GM18861 (cell line): Measurements from ENCODE around the gene STRBP.
A peak's percentile ranks its signal among the peaks of the same experiment; 100 is the strongest.
"Not testable (repeated sequence)": the region's sequence is repeated elsewhere in the genome, so short reads cannot be mapped to it uniquely, and the experiment has no call there.

Experiments used
- ATAC-seq: cut with Tn5 transposase; IDR thresholded peaks from one replicate; pipeline ENCODE4 v1.9.1; 2021; ENCODE audit not compliant: unreplicated experiment

STRBP gene

GRCh38 chr9:123200469-123200868 lies 67.9 kb downstream of the STRBP start:
- ATAC-seq: not testable (repeated sequence)

DNA sequence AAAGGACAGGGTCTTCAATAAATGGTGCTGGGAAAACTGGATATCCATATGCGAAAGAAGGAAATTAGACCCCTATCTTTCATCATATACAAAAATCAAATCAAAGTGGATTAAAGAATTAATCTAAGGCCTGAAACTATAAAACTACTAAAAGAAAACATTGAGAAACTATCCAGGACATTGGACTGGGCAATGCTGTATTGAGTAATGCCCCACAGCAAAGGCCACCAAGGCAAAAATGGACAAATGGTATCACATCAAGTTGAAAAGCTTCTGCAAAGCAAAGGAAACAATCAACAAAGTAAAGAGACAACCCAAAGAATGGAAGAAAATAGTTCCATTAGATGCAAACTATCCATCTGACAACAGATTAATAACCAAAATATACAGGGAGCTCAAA lies 72.3 kb downstream of the STRBP start:
- no peak for ATAC-seq

DNA sequence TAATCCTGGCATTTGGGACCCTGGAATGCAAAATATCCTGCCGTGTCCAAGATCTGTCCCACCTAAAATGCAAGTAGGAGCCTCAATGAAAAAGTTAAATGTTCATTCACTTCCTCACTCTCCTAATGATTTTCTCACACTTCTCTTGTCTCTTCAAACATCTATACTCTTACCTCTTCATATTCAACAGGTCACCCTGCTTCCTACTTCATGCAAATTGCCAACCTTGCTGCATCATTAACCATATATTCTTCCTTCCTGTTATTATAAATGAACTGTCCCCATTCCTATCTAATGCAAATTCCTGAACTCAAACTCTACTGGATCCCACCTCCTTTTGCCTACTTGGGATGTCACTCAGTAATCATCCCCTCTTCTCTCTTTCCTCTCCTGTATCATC lies 74.4 kb downstream of the STRBP start:
- no peak for ATAC-seq

DNA sequence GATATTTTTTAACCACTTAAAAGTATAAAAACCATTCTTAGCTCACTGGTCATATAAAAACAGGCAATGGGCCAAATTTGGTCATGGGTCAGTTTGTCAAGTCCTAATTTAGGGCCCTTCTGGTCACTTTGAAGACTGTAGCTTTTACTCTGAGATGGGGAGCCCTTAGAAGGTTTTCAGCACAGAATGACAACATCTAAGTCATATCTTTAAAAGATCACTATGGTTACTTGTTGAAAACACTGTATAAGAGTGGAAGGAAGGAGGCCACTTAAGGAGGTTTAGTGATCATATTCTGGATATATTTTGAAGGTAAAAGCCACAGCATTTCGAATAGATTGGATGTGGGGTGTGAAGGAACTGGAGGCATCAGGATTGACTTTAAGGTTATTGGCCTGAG lies 76.7 kb downstream of the STRBP start:
- no peak for ATAC-seq

DNA sequence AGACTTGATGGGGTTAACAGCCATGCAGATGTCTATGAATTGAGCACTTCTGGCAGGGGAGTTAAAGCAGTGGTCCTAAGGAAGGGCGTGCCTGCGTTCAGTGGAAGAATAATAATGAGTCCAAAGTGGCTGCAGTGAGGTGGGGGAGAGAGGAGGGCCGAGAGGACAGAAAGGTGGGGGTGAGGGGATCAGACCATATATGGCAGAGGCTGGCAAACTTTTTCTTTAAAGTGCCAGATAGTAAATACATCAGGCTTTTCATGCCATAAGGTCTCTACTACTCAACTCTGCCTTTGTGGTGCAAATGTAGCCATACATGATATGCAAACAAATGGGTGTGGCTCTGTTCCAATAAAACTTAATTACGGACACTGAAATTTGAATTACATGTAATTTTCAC lies 77.1 kb downstream of the STRBP start:
- no peak for ATAC-seq

- ATAC-seq: no peak
Observed at GRCh38 chr9:123187131-123187530, 81.3 kb downstream of the STRBP start.

DNA sequence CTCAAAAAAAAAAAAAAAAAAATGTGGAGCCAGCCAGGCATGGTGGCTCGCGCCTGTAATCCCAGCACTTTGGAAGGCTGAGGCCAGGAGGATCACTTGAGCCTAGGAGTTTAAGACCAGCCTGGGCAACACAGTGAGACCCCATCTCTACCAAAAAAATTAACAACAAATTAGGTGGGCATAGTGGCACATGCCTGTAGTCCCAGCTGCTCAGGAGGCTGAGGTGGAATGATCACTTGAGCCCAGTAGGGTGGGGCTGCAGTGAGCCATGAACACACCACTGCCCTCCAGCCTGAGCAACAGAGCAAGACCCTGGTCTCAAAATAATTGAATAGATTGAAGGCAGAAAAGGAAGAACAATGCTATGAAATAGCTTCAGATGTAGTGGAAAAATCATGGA lies 82.4 kb downstream of the STRBP start:
- not testable (repeated sequence) for ATAC-seq

- no peak for ATAC-seq
Observed at GRCh38 chr9:123176949-123177348, 91.4 kb downstream of the STRBP start.

DNA sequence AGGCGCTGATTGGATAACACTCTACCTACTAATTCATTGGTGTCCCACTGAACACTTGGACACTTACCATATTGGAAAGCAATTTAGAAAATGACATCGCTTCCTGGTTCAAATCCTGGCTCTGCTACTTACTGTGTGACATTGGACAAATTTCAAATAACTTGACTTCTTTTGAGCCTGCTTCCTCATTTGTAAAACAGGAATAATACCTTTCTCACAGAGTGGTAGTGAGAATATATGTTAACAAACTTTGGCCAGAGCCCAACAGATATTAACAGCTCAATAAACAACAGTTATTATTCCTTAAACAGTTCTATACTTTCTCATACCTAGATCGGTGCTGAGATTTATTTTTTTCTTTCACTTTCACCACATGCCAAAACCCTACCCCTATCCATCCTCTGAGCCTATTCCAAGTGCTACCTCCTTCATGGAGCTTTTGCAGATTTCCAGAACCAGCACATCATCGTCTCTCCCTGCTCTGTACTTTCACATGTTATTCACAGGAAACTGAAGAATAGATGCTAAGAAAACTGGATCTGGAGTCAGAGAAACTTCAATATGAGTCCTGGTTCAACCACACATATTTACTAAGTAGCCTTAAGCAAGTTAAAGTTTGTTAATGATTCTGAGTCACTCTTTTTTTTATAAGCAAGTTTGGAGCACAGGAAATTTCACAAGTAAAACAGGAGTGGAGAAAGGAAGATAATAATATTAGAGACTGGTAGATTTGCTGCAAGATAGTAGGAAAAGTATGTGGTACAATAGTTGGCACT lies 92.3 kb downstream of the STRBP start:
- ATAC-seq: no peak

GRCh38 chr9:123174887-123175518 lies 93.4 kb downstream of the STRBP start:
- peak; percentile 91 for ATAC-seq

- no peak for ATAC-seq
Observed at GRCh38 chr9:123174079-123174478, 94.3 kb downstream of the STRBP start.

DNA sequence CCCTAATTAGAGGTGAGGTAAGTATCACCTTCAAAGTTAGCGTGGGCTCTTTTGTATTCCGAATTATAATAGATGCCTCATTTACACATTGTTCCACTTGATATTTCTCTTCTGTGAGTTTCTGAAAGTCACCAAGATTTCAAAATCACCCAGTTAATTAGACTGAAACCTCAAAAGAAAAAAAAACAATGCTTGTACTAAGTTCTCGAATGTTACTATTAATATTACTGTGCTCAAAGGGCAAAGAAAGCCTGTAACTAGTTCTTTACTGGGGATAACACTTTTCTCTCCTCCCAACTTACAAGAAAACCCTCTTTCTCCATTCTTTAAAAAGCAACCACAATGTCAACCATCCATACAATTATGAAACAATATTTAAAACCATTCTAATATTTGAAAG lies 98.5 kb downstream of the STRBP start:
- ATAC-seq: no peak

DNA sequence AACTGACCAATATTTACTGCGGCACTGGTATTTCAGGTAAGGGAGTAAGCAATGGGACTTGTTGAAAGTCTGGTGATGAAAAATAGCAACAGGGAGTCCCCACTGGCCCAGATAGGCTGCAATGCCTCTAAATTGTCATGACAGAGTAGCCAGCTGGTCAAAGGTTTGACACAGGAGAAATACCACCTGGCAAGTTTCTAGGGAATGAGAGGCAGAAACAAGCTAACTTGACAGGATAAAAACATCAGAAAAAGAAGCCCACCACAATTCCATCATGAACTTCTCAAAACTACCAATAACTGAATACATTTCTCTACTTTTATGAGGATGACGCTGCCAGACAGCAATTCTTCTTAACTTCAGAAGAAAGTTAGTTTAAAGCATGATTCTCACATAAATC lies 99.8 kb downstream of the STRBP start:
- ATAC-seq: no peak

GRCh38 chr9:123167474-123167873 lies 100.9 kb downstream of the STRBP start:
- no peak for ATAC-seq

DNA sequence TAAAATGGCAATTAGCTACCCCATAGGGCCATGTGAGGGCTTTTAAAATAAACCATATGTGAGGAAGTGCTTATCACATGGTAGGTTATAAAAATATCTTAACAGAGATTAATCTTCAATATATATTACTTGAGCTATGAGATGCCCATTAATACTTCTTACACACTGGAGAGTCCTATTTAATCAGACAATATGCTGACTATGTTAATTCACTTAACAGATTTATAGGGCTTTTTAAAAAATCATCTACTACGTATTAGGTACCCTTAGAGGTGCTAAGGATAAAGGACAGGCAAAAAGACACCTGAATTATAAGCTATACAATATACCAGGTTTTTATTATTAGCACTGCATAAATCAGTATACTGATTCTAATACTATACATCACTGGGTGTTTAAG lies 102.6 kb downstream of the STRBP start:
- no peak for ATAC-seq

DNA sequence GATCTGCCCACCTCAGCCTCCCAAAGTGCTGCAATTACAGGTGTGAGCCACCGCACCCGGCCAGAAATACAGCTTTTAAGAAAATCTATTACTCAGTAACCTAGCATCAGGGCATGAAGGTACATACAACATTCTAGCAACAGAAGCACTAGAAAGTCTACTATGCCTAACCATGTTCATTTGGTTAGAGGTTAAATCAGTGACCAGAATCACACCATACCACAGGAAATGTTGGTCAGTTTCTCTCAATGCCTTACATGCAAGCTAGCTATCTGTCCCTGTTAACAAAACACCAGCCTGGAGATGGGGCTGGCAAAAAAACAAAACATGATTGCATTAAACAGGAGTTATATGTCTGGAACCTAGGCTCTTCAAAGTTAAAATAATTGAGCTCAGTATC lies 104.1 kb downstream of the STRBP start:
- ATAC-seq: peak; percentile 80

- ATAC-seq: no peak
Observed at GRCh38 chr9:123162791-123163345, 105.5 kb downstream of the STRBP start.

GRCh38 chr9:123162360-123162759 lies 106.0 kb downstream of the STRBP start:
- ATAC-seq: no peak

DNA sequence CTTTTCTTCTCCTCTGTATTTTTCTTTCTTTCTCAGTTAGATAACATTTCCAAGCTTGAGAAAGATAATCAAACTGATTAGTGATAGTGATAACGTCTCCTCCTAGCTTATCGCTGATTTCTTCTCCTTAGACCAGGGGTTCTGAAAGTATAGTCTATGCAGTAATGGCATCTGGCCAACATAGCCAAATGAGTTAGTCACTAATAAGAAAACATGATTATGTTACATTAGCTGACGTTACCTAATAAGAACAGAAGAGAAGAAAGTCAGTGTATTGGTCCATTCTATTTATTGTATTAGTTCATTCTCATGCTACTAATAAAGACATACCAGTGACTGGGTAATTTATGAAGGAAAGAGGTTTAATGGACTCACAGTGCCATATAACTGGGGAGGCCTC lies 111.2 kb downstream of the STRBP start:
- ATAC-seq: no peak

DNA sequence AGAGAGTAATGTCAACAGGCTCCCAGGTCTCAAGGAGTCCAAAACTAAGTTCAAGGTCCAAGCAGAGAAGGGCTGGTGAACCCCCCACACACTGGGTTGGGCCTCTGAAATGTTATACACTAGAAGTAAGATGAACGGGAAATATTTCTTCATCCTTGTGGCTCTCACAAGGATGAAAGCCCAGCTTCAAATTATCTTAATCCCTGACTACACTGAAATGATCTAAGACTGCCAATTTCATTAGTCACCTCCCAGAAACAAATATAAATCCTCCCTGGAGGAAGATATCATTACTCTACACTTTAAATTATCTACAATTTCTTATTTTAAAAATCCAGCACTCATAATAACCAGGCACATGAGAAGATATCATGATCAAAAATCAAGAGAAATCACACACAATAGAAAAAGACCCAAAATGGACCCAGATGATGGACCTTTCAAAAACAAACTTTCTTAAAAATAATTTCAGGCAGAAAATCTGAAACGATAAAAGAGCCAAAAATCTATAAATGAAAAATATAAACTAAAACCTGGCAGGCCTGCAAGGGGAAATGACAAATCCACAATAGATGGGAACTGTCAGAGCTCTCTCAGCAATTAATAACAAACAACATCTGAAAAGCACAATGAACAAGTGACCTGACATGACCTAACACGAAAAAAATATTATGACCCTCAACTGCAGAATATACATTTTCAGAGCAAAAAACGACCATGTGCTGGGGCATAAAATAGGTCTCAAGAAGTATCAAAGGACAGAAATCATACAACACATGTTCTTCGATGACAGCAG lies 117.5 kb downstream of the STRBP start:
- no peak for ATAC-seq

DNA sequence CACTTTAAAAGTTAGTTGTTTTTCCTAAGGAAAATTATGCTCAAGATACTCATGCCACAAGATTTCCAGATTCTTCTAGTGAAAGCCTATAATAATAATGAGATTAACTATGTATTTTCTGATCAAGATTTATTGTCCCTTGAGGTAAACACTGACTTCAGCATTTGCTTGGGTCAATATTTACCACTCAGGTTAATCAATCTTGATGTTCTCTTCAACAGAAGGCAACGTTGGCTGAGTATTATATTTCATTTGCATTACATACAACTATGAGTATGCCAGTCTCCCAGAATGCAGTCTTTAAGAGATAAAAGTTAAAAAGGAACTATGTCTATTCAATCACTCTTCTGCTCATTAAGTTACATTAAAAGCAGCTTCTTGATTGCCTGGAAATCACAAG lies 119.3 kb downstream of the STRBP start:
- no peak for ATAC-seq

DNA sequence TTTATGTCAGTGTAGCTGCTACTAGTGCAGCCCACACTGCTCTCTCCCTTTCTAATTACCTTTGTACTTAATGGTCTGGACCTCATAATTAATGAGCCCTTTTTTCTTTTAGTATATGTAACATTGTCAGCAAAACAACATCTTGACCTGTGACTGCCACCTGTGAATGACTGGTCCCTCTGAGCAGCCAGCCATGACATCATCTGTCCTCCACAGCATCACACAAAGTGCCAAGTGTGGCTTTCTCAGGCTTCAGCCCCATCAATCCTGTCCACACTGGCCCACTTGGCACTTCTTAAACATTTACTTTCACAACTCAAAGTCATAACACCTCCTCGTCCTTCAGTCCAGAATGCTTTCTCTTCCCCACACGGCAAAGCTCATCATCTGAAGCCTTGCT lies 130.2 kb downstream of the STRBP start:
- no peak for ATAC-seq
